Upper lobe of right lung (tissue), 1 donor: Measurements from ENCODE around the gene HOXB1. TPM values are rescaled to one million over a fixed set of nuclear protein-coding genes. Genes with fewer than 3 reads are reported as not detected.
"Not testable (repeated sequence)": the region's sequence is repeated elsewhere in the genome, so short reads cannot be mapped to it uniquely, and the experiment has no call there.

Experiments
- ATAC-seq: fragments of 200-7000 bp; cut with Tn5 transposase; one replicate; pipeline ENCODE4 v1.9.1; 2020; ENCODE audit warnings: mild to moderate bottlenecking, moderate library complexity
- DNase-seq: peaks from one replicate; pipeline ENCODE4 v3.0.0-alpha.2; 2020
- H3K27ac ChIP-seq: fragments of 200-600 bp; one replicate; pipeline ENCODE4 v1.8.0; 2022
- H3K27me3 ChIP-seq: fragments of 200-600 bp; one replicate; pipeline ENCODE4 v1.8.0; 2022; ENCODE audit warnings: mild to moderate bottlenecking
- H3K36me3 ChIP-seq: fragments of 200-600 bp; one replicate; pipeline ENCODE4 v1.8.0; 2022
- H3K4me1 ChIP-seq: fragments of 200-600 bp; one replicate; pipeline ENCODE4 v1.8.0; 2022
- H3K4me3 ChIP-seq: fragments of 200-600 bp; one replicate; pipeline ENCODE4 v1.8.0; 2022; ENCODE audit warnings: mild to moderate bottlenecking
- H3K9me3 ChIP-seq: fragments of 200-600 bp; one replicate; pipeline ENCODE4 v1.8.0; 2022
- intact Hi-C: fragments of 100-400 bp; cut with DNase I; formaldehyde crosslinking; loops from one replicate; pipeline ENCODE4 v1.11.0; 2022
- total RNA-seq: library from RNA; stranded (reverse); fragmentation: NEBNext Ultra II Directional; extraction: Animal tissue kit (Norgen Biotek cat#: 25700); gene quantifications from one replicate; pipeline ENCODE4 v1.2.1, GENCODE V29; 2021
- TF ChIP-seq, protein P1 (sequence below): fragments of 200-600 bp; IDR thresholded peaks from one replicate; pipeline ENCODE4 v1.8.0; 2022; ENCODE audit warnings: antibody characterized with exemption
- donor health status: DM: no; HTN: yes; CAD: no; lungs with severe emphysema.

The HOXB1 gene
- total RNA-seq, 1 donor from 2014 or later: not detected

DNA sequence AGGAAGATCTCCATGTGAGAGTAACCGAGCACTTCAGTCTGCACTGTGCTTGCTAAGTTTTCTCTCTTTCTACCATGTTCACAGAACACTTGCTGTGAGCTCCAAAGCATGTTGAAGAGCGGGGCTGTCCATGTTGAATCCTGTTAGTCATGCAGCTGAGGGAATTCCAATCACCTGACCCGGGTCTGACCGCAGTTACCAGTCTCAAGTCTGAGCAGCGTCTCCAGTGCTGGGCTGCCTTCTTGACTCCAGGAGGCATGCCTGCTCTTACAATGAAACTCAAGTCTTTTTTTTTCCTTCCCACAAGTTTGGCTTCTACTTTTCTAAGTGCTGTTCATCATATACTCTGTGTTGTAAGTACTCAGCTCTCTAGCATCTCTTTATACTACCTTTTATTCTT is 44.3 kb downstream of the HOXB1 start:
- no peaks in the 10 kb centered on the region for H3K36me3 ChIP-seq
- DNase-seq (no peak), ATAC-seq (no peak)
- peaks cover 4% of the 10 kb centered on the region for H3K4me1 ChIP-seq
- H3K4me3 ChIP-seq: no peak overlapping the region
- intact Hi-C loops: no loop called here
- H3K9me3 ChIP-seq: no peaks in the 10 kb centered on the region
- TF ChIP-seq, protein P1, sequence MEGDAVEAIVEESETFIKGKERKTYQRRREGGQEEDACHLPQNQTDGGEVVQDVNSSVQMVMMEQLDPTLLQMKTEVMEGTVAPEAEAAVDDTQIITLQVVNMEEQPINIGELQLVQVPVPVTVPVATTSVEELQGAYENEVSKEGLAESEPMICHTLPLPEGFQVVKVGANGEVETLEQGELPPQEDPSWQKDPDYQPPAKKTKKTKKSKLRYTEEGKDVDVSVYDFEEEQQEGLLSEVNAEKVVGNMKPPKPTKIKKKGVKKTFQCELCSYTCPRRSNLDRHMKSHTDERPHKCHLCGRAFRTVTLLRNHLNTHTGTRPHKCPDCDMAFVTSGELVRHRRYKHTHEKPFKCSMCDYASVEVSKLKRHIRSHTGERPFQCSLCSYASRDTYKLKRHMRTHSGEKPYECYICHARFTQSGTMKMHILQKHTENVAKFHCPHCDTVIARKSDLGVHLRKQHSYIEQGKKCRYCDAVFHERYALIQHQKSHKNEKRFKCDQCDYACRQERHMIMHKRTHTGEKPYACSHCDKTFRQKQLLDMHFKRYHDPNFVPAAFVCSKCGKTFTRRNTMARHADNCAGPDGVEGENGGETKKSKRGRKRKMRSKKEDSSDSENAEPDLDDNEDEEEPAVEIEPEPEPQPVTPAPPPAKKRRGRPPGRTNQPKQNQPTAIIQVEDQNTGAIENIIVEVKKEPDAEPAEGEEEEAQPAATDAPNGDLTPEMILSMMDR: no peak
- no peak overlapping the region for H3K27ac ChIP-seq
- H3K27me3 ChIP-seq: no peaks in the 10 kb centered on the region

DNA sequence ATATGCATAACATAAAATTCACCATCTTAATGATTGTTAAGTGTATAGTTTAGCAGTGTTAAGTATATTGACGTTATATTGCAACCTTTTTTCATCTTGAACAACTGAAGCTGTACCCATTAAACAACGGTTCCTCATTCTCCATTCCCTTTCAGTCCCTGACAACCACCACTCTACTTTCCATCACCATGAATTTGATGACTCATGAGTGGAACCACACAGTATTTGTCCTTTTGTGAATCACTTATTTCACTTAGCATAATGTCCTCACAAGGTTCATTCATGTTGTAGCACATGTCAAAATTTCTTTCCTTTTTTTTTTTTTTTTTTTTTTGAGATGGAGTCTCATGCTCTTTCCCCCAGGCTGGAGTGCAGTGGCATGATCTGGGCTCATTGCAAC is 46.0 kb downstream of the HOXB1 start:
- ATAC-seq: no peak
- Histone ChIP-seq H3K4me3 (no peak overlapping the region), H3K36me3 (no peaks in the 10 kb centered on the region), H3K27ac (no peak overlapping the region), H3K4me1 (no peaks in the 10 kb centered on the region), H3K9me3 (no peaks in the 10 kb centered on the region), H3K27me3 (no peaks in the 10 kb centered on the region)
- no peak for DNase-seq
- intact Hi-C loops: no loop called here
- TF ChIP-seq, protein P1: no peak

DNA sequence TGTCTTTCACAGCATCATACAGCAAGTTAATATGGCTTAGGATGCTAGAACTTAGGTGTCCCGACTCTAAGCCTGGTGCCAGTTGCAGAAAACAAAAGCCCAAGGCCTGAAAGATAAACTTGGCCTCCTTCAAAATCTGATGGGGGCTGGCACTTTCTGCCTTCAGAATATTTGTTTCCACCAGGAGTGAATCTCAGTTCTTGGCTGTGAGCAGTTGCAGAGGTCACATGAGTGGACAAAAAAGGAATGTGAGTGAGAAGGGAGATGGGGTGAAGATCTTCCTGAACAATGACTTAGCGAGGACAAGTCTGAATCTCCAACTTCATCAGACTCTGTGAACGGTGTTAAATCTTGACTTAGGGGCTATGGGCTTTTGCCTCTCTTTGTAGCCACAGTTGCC is 46.6 kb downstream of the HOXB1 start:
- Histone ChIP-seq H3K9me3 (no peaks in the 10 kb centered on the region), H3K4me3 (no peak overlapping the region), H3K4me1 (no peaks in the 10 kb centered on the region), H3K27ac (no peak overlapping the region), H3K36me3 (no peaks in the 10 kb centered on the region), H3K27me3 (no peaks in the 10 kb centered on the region)
- DNase-seq (no peak), ATAC-seq (no peak)
- TF ChIP-seq, protein P1: no peak
- intact Hi-C loops: no loop called here

DNA sequence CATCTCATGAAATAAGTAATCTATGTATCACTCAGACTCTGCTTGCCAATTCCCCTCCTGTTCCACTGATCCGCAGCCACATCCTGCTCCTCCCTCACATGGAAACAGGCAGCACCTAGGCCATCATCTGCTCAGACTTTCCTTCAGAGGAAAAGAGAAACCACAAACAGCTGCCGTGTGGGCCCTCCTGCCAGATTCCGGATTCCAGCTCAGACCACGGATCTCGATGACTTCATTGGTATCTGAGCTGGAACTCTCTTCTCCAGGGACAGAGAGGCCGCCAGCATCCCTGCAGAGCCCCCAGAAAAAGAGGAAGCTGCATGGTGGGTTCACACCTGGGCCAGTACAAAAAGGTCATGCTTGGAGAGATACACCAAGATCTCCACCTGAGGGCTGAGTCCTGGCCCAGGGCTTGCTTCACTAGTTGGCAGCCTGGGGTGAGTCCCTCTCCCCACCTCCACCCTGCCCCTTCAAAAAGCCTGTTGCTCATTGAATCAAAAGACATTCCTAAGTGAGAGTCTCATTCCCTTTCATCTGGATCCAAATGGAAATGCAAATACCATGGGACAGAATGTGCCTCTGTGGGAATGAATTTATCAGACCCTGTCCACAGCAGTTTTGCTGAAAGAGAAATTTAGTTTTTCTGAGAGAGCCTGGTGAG is 47.2 kb downstream of the HOXB1 start:
- H3K27me3 ChIP-seq: no peaks in the 10 kb centered on the region
- no peak overlapping the region for H3K27ac ChIP-seq
- H3K4me1 ChIP-seq: no peaks in the 10 kb centered on the region
- H3K9me3 ChIP-seq: no peaks in the 10 kb centered on the region
- H3K4me3 ChIP-seq: no peak overlapping the region
- intact Hi-C loops: no loop called here
- DNase-seq: no peak
- H3K36me3 ChIP-seq: no peaks in the 10 kb centered on the region
- TF ChIP-seq, protein P1: no peak
- ATAC-seq: peak; percentile 32

DNA sequence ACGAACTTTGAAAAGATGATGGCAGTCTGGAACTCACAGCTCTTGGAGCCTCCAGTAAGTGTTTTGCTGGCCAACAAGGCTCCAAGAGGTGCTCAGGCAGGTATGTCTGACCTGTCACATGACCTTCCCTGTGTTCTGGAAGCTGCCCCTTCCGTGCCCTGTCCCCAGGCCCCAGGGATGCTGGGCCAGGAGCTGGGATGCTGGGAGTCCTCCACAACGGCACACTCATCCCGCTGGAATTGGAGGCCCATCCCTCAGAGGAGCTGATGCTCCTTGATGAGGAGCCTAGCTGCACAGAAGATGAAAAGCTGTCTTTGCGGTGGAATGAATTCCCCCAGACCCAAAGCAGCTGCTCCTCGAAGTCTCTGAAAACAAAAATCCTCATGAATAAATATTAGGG is 47.8 kb downstream of the HOXB1 start:
- DNase-seq (no peak), ATAC-seq (no peak)
- TF ChIP-seq, protein P1: no peak
- Histone ChIP-seq H3K27me3 (no peaks in the 10 kb centered on the region), H3K4me3 (no peak overlapping the region), H3K9me3 (no peaks in the 10 kb centered on the region), H3K27ac (no peak overlapping the region), H3K36me3 (no peaks in the 10 kb centered on the region), H3K4me1 (no peaks in the 10 kb centered on the region)
- intact Hi-C loops: no loop called here

- H3K27me3 ChIP-seq, ATAC-seq, DNase-seq, H3K27ac ChIP-seq, H3K9me3 ChIP-seq, H3K4me1 ChIP-seq, H3K4me3 ChIP-seq, intact Hi-C loops, H3K36me3 ChIP-seq: not testable (repeated sequence)
These were observed 48.5 kb downstream of the HOXB1 start for GRCh38 chr17:48482301-48482700.
